Activated CD4-positive, CD25-positive, alpha-beta regulatory T cell treated with anti-CD3 and anti-CD28 coated beads, Interleukin-2, amount 50 U/mL, for 72 hours (primary cell): ENCODE data around the gene LMX1B.
"Not testable (repeated sequence)": the region's sequence is repeated elsewhere in the genome, so short reads cannot be mapped to it uniquely, and the experiment has no call there.

Experiments
- DNase-seq: peaks from one replicate; pipeline ENCODE4 v3.0.0; 2021

LMX1B gene

GRCh38 chr9:126722252-126722921 lies 108.7 kb downstream of the LMX1B start:
- DNase-seq, result peak; percentile 89

GRCh38 chr9:126722922-126723806 lies 109.4 kb downstream of the LMX1B start:
- DNase-seq, result peak; percentile 72

DNA sequence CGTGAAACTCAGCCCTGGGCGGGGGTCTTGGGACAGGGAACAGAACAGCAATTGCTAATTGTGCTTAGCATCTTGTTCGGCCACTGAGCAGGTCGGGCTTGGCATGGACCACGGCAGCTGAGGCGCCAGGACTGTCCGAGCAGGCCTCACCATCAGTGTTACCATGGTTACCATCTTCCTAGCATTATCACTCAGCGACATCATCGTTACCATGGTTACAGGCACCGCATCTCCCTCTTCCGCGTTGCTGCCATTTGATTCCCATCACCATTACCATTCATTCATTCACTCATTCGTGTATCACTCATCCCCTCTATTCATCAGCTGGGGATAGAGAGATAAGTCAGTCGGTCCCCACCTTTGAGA lies 110.1 kb downstream of the LMX1B start:
- DNase-seq, result no peak

GRCh38 chr9:126724226-126724625 lies 110.5 kb downstream of the LMX1B start:
- no peak for DNase-seq

DNA sequence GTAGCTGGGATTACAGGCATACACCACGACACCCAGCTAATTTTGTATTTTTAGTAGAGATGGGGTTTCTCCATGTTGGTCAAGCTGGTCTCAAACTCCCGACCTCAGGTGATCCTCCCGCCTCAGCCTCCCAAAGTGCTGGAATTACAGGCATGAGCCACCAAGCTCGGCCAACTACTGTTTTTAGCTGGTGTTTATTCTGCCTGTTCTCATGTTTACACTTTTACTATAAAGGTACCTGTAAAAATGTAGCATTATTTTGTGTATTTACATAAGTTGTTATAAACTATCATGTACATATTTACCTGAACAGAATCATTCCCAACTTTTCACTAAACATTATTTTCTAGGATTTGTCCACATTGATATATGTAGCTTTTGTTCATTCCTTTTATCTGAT lies 111.8 kb downstream of the LMX1B start:
- not testable (repeated sequence) for DNase-seq

DNA sequence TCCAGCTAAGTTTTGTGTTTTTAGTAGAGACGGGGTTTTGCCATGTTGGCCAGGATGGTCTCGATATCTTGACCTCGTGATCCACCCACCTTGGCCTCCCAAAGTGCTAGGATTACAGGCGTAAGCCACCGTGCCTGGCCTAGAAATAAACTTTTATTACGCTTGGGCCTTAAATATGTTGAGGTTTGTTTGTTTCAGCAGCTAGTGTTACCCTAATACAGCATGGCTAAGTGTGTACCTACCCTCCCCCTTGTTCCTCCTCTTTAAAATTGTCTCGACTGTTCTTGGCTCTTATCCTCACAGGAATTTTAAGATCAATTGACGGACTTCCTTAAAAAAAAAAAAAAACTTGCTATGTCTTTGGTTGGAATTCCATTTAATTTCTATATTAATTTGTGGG lies 114.5 kb downstream of the LMX1B start:
- DNase-seq, result not testable (repeated sequence)

DNA sequence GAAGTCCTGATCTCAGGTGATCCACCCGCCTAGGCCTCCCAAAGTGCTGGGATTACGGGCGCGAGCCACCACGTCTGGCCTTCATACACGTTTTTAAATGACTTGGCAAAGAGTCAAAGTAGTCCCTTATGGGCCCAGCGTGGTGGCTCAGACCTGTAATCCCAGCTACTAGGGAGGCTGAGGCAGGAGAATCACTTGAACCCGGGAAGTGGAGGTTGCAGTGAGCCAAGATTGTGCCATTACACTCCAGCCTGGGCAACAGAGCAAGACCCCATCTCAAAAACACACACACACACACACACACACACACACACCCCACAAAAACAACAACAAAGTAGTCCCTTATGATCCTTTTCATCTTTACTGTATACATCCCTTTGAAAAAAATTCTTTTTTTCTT lies 116.9 kb downstream of the LMX1B start:
- not testable (repeated sequence) for DNase-seq

DNA sequence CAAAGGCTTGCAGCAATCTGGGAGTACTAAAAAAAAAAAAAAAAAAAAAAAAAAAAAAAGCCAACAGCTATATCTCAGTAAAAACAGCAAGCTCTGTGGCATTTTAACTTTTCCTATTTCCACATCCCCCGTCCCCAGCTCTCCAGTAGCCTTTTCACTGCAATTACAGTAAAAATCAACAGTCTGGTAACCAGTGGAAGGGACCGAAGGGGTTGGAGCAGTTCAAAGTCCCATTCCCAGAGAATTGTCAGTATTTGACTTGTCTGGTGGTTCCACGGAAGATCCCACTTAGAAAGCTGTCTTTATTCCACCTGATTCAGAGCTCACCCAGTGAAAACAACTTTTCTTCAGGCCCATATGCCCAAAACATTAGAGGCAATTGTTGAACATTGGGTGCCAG lies 119.3 kb downstream of the LMX1B start:
- DNase-seq, result no peak

DNA sequence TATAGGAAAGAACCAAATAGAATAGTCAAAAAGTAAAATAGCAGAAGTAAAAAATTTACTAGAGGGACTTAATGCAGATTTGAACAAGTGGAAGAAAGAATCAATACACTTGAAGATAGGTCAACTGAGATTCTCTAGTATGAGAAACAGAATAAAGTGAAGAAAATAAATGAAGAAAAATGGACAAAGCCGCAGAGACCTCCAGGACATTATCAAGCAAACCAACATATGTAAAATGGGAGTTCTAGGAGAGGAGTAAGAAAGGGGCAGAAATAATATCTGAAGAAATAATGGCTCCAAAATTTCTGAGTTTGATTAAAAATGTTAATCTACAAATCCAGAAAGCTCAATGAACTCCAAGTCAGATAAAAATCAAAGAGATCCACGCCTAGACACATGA lies 121.1 kb downstream of the LMX1B start:
- DNase-seq, result no peak

DNA sequence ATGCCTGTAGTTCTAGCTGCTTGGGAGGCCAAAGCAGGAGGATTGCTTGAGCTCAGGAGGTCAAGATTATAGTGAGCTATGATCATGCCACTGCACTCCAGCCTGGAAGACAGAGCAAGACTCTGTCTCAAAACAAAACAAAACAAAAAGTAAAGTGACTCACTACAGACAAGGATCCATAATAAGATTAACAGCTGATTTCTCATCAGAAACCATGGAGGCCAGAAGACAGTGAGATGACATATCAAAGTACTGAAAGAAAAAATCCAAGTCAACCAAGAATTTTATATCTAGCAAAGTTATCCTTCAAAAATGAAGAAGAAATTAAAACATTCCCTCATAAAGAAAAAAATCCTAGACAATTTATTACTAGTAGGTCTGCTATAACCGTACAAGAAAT lies 121.8 kb downstream of the LMX1B start:
- DNase-seq, result no peak

DNA sequence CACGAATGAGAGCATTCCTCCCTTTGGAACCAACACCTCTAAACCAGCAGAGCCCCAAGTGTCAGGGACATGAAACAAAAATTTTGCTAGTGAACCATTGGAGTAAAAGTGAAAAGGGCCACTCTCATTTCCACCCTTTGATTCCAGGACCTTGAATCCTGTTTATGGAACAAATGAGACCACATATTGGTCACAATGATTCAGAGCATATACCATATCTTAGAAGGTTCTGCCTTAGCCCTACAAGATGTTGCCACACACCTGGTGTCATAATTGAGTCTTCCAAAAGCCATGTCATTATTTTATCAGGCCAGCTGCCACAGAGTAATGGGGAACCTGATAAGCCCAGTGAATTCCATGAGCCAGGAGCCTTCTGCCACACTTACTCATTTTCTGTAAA lies 124.8 kb downstream of the LMX1B start:
- no peak for DNase-seq

DNA sequence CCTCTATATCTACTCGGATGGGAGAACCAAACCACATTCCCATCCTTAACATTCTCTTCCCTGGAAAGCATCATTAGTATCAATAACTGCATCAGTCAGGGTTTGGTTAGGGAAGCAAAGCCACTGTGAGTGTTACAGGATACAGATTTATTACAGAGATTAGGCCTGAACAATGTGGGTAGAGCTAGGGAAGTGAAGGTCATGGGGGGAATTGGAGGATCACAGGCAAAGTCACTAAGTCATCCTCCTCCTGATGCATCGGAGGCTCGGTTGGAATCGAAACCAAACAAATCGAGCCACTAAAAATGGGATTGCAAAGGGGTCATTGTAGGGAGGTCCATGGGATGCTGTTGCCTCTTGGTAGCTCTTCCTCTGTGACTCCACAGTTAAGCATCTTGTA lies 129.3 kb downstream of the LMX1B start:
- no peak for DNase-seq

GRCh38 chr9:126745574-126746411 lies 132.1 kb downstream of the LMX1B start:
- DNase-seq, result no peak
